GM10248 (cell line): ENCODE data around the gene CRMP1.

Experiments used
- CTCF ChIA-PET: fragments of 300-600 bp; sonication (Branson Sonifier 250); formaldehyde crosslinking; extraction: SDS; loops from one replicate; lab custom pipeline; 2021; ENCODE audit warnings: antibody characterized with exemption; lab: Yijun Ruan, JAX
- POLR2A ChIA-PET: fragments of 350-650 bp; sonication (Branson Sonifier 250); formaldehyde crosslinking; extraction: SDS; loops from one replicate; lab custom pipeline; 2020; ENCODE audit warnings: antibody characterized with exemption; lab: Yijun Ruan, JAX
- DNase-seq: peaks from one replicate; pipeline ENCODE4 v3.0.0; 2012; ENCODE audit errors: extremely low spot score
- TF ChIP-seq, protein P1 (sequence below): IDR thresholded peaks from 2 replicates; pipeline ENCODE4 v1.5.1; 2012; ENCODE audit warnings: mild to moderate bottlenecking, low read depth; ENCODE audit errors: extremely low read depth, missing control alignments, control extremely low read depth

The CRMP1 gene

DNA sequence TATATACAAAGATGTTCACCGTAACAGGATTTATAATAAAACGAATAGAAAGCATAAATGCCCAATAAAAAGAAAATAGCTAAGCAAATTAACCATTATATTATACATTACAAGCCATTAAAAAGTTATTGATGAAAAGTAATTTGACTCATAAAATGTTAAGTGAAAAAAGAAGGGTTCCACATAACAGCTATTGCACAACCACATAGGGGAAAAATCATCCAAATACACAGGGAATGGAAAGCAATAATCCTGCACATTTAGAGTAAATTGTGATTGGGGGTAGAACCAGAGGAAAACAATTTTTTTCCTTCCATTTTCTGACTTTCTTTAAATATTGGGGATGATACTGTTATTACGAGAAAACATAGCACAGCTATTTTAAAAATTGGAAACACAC is 38.0 kb downstream of the CRMP1 start:
- CTCF ChIA-PET, result interaction anchor here (1.8 kb wide), 1 partner anchor 10 kb away, joined by 7 read pairs; no protein-coding TSS in a partner anchor
- TF ChIP-seq, protein P1, sequence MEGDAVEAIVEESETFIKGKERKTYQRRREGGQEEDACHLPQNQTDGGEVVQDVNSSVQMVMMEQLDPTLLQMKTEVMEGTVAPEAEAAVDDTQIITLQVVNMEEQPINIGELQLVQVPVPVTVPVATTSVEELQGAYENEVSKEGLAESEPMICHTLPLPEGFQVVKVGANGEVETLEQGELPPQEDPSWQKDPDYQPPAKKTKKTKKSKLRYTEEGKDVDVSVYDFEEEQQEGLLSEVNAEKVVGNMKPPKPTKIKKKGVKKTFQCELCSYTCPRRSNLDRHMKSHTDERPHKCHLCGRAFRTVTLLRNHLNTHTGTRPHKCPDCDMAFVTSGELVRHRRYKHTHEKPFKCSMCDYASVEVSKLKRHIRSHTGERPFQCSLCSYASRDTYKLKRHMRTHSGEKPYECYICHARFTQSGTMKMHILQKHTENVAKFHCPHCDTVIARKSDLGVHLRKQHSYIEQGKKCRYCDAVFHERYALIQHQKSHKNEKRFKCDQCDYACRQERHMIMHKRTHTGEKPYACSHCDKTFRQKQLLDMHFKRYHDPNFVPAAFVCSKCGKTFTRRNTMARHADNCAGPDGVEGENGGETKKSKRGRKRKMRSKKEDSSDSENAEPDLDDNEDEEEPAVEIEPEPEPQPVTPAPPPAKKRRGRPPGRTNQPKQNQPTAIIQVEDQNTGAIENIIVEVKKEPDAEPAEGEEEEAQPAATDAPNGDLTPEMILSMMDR, result no peak
- DNase-seq, result no peak
- POLR2A ChIA-PET, result no interaction called here

DNA sequence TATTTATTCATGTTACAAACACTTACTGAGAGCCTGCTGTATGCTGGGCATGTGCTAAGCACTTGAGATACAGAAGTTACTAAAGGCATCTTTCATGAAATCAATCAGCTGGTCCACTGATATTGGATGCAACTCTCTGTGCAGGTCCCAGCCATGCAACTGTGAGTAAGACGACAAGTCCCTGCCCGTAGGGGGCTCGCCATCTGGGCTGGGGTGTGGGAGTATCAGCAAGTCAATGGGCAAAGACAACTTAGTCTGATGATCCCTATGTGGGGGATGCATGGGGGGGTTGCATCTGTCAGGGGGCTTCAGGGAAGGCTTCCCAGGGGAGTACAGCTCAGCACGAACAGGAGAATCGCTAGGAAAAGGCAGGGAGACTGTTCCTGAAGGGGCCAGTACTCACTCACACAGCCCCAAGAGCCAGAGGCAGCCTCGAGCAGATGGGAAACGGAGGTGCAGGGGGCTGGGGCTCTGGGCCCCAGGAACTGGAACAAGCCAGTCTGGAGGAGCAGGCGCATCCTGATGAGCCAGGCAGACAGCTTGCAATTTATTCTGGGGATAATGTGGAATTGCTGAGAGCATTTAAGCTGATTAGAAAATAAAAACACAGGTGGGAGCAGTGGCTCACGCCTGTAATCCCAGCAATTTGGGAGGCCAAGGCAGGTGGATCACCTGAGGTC is 40.2 kb downstream of the CRMP1 start:
- TF ChIP-seq, protein P1, result no peak
- ChIA-PET POLR2A (no interaction called here), CTCF (interaction anchor here (1.4 kb wide), 1 partner anchor 9 kb away, joined by 3 read pairs; no protein-coding TSS in a partner anchor)
- DNase-seq, result no peak

DNA sequence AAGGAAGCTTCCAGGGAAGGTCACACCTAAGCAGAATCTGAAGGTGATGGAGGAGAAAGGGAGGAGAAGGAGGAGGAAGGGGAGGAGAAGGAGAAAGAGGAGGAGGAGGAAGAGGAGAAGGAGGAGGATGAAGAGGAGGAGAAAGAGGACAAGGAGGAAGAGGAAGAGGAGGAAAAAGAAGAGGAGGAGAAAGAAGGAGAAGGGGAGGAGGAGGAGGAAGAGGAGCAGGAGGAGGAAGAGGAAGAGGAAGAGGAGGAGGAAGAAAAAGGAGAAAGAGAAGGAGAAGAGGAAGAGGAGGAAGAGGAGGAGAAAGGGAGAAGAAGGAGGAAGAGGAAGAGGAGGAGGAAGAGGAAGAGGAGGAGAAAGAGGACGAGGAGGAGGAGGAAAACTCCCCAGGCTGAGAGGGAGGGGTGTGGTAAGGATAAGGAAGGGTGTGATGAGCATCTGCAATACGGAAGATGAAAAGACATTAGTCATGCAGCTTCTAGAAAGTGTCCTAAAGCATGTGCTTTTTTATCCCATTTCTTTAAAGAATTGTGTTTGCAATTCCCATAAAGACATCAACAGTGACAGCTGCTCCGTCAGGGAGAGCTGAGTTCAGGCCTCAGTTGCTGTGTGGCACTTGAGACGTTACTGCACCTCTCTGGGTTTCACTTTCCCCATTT is 41.1 kb downstream of the CRMP1 start:
- no peak for DNase-seq
- ChIA-PET POLR2A (no interaction called here), CTCF (interaction anchor here (1.4 kb wide), 1 partner anchor 8 kb away, joined by 3 read pairs; no protein-coding TSS in a partner anchor)
- TF ChIP-seq, protein P1, result no peak

DNA sequence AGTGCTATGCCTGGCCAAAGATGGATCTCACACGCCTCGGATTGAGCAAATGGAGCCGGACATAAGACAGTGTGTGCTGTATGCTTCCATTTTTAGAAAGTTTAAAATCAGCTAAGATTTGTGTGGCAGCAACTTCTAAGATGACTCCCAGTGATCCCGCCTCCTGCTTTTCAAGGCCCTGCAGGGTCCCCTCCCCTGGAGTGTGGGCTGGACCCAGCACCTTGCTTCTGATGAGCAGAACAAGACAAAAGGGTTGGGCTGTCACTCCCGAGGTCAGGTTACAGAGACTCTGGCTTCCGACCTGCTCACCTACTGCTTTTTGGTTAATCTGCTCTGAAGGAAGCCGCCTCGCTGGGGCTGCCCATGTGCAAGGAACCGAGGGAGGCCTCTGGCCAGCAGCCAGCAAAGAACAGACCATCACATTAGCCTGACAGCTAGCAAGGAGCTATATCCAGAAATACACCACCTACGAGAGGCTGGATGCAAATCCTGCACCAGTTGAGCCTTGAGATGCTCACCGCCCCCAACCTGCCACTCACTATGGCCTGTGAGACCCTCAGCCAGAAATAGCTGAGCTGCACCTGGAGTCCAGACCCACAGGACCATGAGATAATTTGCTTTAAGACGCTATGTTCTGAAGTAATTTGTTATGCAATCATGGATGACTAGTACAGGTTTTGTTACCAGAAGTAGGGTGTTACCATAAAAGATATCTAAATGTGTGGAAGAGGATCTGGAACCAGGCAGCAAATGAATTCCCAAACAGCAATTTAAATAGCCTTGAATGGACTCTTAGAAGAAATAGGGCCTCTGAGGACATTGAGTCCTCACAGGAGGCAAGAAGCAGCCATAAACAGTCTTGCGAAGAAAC is 47.6 kb downstream of the CRMP1 start:
- ChIA-PET CTCF (interaction anchor here (1.5 to 2.5 kb wide), 3 partner anchors 10 to 25 kb away, joined by 3 to 7 read pairs (median 5); no protein-coding TSS in a partner anchor), POLR2A (no interaction called here)
- no peak for DNase-seq
- TF ChIP-seq, protein P1, result no peak

DNA sequence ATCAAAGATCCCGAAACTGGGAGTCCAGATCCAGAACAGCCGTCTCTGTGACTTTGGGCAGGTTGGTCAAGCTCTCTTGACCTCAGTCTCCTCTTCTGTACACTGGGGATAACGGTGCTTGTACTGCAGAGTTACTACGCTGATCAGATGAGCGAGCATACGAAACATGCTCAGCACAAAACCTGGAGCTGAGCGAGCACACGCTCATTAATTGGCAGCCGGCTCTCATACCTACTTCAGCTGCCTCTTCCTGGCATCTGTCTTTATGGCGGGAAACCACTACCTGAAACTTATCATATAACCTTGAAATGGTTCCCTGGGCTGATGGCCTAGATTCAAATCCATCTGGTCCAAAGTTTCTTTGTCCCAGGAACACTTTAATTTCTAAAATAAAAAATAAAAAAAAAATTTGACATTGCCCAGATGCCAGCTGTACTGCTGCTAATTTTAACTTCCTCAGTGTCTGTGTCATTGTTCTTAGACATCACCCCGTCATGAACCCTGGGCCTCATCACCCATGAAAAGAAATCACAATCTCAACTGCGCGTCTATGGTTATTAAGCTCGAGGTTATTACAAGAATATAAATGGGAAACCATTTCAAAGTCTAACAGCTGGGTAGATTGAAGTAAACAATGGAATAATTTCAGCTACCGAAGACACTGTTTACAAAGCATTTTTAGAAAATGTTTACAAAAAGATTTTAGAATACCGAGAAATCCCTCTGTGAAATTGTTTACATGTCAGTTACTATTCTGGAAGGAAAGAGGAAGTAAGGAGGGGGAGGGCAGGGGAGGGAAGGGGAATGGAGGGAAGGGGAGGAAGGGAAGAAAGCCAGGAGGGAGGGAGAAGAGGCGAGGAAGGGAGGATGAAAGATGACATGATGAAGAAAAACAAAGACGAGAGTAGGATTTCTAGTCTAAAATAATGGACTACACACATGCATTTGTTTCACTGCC is 49.0 kb downstream of the CRMP1 start:
- ChIA-PET POLR2A (no interaction called here), CTCF (interaction anchor here (0.7 to 2.5 kb wide), 5 partner anchors 9 to 488 kb away, joined by 3 to 7 read pairs (median 3); no protein-coding TSS in a partner anchor)
- DNase-seq, result no peak
- TF ChIP-seq, protein P1, result no peak
